Measurements from ENCODE around the gene PCED1A.

The PCED1A gene

DNA sequence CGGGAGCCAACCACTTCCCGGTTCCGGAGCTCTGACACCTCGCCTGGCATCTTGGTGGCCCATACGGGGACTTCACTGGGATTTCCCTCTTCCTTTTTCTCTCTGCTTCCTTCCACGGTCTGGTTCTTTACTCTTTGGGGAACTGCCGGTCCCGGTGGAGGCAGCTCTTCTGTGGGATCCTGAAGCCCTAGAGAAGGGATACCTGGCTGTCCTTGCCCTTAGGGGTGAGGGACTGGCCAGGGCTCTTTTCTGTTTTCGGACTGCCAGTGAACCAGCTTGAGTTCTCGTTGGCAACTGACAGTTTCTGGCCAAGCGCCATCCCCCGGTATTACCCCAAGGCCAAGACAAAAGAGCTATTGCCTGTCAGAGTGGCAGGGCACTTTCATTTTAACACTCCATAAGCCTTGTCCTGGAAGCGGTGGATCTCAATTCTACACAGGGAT lies 39.1 kb downstream of the PCED1A start:
- DNase-seq = no peak

DNA sequence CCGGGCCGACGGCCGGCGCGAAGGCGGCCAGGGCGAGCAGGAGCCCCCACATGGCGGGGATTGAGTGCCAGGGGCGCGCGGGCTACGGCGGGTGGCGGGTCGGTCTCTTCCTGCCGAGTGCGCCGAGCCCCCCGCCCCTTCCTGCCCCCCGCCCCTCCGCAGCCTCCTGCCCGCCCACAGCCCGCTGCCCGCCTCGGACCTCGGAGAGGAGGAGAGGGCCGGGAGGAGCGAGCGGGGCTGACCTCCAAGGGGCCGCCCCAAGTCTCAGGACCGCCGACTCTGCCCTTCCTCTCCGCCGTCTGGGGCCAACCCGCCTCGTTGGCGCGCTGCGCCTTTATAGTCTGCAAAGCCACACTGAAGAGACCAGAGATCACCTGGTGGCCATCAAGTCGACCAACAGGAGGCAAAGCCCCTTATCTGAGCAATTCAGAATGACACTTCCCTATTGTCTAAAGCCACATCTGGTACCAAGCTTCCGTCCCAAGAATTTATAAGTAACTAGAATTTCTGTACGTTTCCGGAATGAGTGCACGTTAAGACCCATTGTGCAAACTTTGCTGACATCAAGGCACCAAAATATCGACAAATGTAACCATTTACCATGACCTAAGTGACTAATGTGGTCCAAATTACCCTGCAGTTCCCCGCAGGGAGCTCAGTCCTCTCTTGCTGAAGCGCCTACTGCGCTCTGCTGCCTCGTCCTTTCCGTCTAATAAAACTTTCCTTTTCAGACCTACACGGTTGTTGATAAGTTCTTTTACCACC lies 39.8 kb downstream of the PCED1A start, which contains the start of gene CPXM1:
Gene CPXM1, minus strand, starts transcription at position 107 of the 765 bp plus-strand sequence. Its CDS starts 55 bp downstream, at position 52.
- DNase-seq = peak; percentile 20

DNA sequence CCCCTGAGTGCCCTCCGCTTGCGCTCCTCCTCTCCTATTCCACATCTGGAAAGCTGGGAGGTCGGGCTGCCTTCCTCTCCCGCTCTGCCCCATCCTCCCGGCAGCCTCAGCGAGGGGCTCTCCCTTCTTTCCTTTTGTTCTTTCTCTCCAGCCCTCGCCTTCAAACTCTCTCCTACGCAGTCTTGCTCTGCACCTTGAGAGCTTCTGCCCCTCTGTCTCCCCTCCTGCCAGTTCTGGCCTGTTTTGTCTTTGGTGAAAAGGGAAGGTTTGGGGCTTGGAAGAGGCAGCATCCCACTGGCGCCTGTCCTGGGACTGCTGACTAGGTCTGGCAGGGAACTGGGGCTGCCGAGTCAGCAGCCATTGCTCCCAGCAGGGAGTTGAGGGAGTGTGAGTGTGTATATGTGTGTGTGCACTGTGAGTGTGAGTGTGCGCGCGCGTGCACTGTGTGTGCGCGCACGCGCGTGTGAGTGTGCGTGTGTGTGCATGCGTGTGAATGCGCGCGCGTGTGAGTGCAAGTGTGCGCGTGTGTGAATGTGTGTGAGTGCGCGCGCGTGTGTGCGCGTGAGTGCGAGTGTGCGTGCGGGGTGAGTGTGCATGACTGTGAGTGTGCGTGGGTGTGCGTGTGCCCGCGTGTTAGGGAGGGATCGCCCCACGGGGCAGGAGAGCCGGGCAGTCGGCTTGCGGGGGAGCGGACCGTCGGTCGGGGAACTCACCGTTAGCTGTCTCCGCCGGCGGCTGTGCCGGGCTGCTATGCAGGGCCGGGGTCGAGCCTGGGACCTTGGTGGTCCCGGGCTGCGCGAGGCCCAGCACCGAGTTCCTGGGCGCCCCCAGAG lies 40.6 kb downstream of the PCED1A start:
- no peak for DNase-seq

DNA sequence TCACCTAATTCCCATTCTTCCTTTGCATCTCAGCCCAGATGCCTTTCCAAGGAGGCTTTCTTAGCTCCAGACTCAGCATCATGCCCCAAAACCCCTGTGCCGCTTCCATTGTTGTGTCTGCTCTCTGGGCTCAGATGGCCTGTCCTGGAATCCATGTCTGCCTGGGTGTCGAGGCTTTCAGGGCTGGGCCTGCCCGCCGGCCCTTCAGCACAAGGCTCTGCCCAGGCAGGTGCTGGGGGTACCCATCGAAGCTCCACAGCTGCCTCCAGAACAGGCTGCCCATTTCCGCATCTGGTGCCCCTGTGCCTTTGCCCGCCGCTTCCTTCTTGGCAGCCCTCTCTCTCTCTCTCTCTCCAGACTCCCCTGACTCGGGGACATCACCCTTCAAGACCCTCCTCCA lies 41.2 kb downstream of the PCED1A start:
- DNase-seq = no peak

DNA sequence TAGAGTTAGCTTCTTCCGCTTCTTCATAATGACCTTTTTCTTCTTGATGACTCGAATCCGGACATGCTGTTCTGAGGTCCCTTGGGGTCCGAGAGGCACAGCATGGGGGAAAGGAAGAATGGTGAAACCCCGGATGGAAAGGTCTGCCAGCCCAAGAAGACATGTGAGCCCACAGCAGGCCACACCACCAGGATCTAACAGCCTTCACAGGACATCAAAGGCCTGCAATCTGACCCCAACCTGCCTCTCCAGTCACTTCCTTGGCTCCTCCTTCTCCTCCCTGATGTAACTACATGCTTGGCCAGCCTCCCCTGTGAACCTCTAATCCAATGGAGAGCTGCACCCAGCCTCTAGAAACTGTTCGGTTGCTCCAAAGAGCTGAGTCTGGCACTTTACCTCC lies 41.6 kb downstream of the PCED1A start:
- no peak for DNase-seq

DNA sequence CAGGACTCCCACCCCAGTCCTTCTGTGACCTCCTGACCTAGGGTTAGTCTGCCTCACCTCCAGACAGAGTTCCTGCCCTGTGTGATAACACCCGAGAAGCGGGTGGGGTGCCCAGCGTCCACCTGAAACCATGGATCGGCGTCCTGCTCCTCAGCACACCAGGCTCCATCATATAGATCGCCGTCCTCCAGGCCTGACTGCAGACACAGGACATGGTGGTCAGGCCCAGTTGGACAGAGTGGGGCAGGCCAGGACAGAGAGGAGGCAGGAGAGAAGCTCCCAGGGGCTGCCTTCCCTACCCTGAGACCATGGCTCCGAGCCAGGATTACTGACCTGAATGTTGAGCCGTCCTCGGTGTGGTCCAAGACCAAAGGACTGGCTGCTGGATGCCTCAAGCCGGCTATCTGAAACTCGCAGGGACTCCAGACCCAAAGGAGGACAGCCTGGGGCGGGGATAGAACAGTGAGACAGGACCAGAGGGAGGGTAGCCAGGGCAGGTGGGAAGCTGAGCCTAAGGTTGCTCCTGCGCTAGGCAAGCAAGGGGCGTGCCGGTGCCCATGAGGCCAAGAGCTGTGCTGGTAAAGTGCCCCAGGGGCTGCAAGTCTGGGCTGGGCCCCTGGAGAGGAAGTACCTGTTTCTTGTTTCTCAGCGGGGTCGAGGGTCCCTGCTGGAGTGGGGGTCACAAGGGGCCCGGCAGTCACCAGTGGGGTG lies 42.2 kb downstream of the PCED1A start:
- DNase-seq = no peak

DNA sequence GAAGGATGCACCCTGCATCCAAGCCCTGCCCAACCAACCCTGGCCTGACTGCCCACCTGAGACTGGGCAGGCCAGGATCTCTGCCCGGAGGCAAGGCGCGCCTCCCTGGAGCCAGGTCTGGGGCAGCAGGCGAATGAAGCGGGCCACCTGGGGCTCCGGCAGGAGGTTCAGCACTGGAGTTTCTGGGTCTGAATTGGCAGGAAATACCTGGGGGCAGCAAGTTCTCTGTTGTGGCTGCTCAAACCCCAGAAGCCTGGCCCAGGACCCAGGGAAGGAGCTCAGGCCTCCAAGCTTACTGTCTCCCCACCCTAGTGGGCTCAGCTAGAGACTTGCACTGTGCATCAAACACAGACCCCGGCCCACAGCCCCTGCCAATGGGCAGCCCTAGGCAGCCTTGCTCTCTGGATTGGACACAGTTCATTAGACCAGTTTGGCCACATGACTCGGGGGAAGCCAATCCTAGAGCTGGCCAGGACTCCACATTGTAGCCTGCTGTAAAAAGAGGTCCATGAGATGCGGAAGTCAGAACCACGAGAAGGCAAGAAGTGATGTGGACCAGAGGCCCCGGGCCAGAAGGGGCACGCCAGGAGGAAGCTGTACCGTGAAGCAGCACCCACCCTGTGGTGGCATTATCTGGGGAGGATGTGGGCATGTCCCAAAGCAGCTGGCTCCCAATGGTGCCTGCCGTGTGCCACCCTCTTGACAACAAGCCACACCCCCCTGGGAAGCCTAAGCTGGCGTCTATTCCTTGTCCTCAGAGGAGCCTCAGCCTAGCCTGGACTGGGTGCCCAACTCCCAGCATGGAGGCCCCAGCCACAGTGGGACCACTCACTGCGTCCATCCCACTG lies 43.1 kb downstream of the PCED1A start:
- no peak for DNase-seq

DNA sequence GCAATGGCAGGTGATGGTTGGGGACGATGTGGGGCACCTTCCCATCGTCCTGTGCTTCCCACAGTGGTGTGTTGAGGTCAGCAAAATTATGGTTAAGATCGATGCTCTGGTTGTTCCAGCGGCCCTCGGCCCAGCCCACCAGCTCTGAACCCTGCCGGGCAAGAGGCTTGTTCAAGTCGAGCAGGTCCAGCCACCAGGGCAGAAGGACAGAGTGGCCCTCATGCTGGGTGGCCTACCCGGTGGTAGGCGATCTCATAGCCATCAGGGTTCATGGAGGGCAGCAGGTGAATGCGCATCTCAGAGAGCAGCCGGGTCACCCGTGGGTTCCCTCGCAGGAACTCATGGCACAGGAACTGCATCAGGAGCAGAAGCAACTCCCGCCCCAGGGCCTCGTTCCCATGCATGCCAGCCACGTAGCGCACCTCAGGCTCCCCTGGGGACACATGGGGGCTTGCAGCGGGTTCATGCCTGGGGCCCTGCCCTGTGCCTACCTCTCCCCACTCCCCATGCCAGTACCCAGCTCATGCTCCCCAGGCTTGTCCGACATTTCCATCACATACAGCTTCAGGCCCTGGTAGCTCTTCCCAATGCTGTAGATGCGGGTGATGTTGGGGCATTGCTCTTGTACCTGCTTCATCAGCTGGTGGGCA lies 44.3 kb downstream of the PCED1A start:
- no peak for DNase-seq

DNA sequence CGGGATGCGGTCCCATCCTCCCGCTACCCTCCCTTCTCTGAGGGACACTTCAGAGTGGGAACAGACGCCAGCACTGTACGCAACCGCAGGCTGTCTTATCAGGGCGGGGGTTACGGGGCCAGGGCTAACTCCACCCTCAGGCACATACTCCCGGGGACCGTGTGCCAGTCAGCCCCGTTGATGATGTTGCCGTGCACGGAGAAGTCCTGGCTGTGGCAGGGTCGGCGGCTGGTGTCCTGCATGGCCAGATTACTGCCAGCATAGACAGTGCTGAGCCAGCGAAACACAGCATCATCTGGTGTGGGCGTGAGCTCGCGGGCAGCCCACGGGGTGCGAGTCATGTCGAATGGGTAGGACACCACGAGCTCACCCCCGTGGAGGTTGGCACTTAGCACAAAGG lies 45.0 kb downstream of the PCED1A start:
- no peak for DNase-seq

DNA sequence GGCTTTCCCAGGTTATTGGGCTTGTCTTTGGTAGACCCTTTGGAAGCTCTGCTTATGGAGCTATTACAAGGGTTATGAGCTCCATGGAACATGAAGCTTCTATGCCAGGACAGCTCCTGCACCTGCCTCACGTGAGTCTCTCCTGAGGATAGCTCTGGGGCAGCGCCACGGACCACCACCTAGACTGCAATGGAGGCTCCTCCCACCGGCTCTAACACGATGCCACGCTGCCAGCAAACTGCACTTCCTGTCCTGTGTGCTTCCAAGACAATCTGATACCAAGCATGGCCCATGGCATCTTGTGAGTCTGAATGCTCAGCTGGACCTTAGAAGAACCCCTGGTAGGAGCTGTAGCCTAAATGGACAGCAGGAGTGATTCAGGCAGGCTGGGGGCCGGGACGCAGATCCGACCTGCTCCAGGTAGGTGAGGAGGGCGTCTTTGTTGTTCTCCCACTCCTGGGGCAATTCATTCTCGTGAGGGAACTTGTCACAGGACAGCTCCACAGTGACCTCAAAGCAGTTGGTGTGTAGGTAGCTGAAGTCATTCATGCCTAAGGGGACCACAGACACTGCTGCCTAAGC lies 45.5 kb downstream of the PCED1A start:
- no peak for DNase-seq

DNA sequence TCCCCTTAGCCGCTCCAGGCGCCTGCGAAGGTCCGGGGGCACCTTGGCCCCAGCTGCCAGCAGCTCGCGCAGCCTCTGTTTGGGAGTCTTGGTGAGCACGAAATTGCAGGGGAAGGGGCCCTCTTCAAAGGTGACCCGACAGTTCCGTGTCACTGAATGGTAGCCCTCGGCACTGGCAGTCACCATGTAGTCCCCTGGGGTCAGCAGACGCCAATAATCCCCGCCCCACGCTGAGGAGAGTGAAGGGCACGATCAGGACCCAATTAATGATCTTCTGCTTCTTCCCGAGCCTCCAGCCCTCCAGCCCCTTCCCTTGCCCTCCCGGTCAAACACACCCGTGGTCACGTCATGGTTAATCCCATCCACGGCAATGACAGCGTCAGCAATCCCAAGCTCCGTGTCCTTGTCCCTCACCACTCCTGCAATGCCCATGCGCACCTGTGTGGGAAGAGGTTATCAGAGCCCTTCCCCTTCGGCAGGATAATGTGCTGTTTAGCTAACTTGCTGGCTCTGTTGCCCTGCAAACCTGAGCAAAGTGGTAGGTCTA lies 46.2 kb downstream of the PCED1A start:
- no peak for DNase-seq

DNA sequence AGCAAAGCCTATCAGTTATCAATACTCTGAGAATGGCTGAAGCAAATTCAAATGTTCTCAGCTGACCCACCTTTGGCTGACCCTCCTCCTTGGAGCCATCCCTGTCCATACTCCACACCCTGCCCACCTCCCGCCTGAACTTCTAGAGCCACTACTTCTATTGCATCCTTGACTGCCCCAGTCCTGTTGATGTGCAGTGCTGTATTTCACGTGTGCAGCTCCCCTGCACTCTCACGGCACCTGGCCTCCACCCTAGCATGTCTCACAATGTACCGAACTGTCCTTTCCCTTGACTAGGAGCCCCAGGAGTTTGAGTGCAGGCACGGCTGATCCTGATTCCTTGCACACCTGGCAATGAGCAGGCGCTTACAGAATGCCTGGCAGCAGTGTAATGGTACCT lies 47.0 kb downstream of the PCED1A start:
- DNase-seq = no peak

Measured in NCI-H1694 treated with DMSO at 0.1 percent for 48 hours (cell line).